HK-2 (cell line): ENCODE results near the gene HDHD3.
"Not testable (repeated sequence)": the region's sequence is repeated elsewhere in the genome, so short reads cannot be mapped to it uniquely, and the experiment has no call there.

ENCODE experiments used
- DNase-seq: peaks from one replicate; pipeline ENCODE4 v3.0.0-alpha.2; 2018; ENCODE audit not compliant: unreplicated experiment

The HDHD3 gene

GRCh38 chr9:113376634-113377567, at the start of gene HDHD3:
Gene HDHD3 (minus strand): TSS chr9:113376986. CDS start chr9:113374354, 2,632 bp downstream.
- DNase-seq = peak; percentile 60

- no peak for DNase-seq
These were observed 48.3 kb upstream of the HDHD3 start for GRCh38 chr9:113425072-113425471.

GRCh38 chr9:113421726-113422125, 44.9 kb upstream of the HDHD3 start:
- DNase-seq = no peak

- no peak for DNase-seq
These were observed 40.6 kb upstream of the HDHD3 start for GRCh38 chr9:113417370-113417769.

- no peak for DNase-seq
These were observed 39.4 kb upstream of the HDHD3 start for GRCh38 chr9:113416149-113416721.

GRCh38 chr9:113410207-113410864, 33.5 kb upstream of the HDHD3 start, which contains the start of the genes C9orf43 and POLE3:
Gene C9orf43 (plus strand): TSS chr9:113410747. CDS start chr9:113413494, 2,747 bp downstream.
Gene POLE3 (minus strand): TSS chr9:113410675. CDS start chr9:113410293, 382 bp downstream.
- peak; percentile 96 for DNase-seq

GRCh38 chr9:113409883-113410206, 33.1 kb upstream of the HDHD3 start:
- DNase-seq = no peak

- DNase-seq = no peak
These were observed 32.7 kb upstream of the HDHD3 start for GRCh38 chr9:113409481-113409880.

- DNase-seq = peak; percentile 46
These were observed 30.2 kb upstream of the HDHD3 start for GRCh38 chr9:113406873-113407511.

GRCh38 chr9:113406353-113406752, 29.6 kb upstream of the HDHD3 start:
- DNase-seq = not testable (repeated sequence)

GRCh38 chr9:113403646-113404045, 26.9 kb upstream of the HDHD3 start:
- DNase-seq = no peak

- peak; percentile 99 for DNase-seq
These were observed 24.4 kb upstream of the HDHD3 start, which contains the start of gene ALAD for GRCh38 chr9:113401027-113401792. Gene ALAD (minus strand): TSS chr9:113401284. CDS start chr9:113393559, 7,725 bp downstream.

GRCh38 chr9:113399646-113400200, 22.9 kb upstream of the HDHD3 start:
- DNase-seq = no peak

GRCh38 chr9:113398796-113399195, 22.0 kb upstream of the HDHD3 start:
- peak; percentile 30 for DNase-seq

GRCh38 chr9:113397203-113397631, 20.4 kb upstream of the HDHD3 start:
- DNase-seq = no peak

GRCh38 chr9:113395000-113395861, 18.4 kb upstream of the HDHD3 start:
- no peak for DNase-seq

GRCh38 chr9:113393281-113393680, 16.5 kb upstream of the HDHD3 start:
- no peak for DNase-seq

- DNase-seq = no peak
These were observed 15.1 kb upstream of the HDHD3 start for GRCh38 chr9:113391917-113392316.

- DNase-seq = no peak
These were observed 13.6 kb upstream of the HDHD3 start for GRCh38 chr9:113390192-113390960.
